Neural progenitor cell (in vitro differentiated cells): ENCODE measurements around the gene OAF. TPM values are rescaled to one million over a fixed set of nuclear protein-coding genes. Genes with fewer than 3 reads are reported as not detected.

Experiments used
- DNase-seq: peaks from one replicate; pipeline ENCODE4 v3.0.0-alpha.2; 2016; ENCODE audit warnings: low spot score
- H2AFZ ChIP-seq: fragments of 200-600 bp; sonication (generic); replicated peaks from 2 replicates; pipeline ENCODE4 v1.6.1; 2016; ENCODE audit warnings: antibody characterized with exemption
- H3F3A ChIP-seq: fragments of 200-600 bp; sonication (generic); 2 replicates; pipeline ENCODE4 v1.6.1; 2016; ENCODE audit warnings: antibody characterized with exemption, low read depth
- H3K27ac ChIP-seq: fragments of 200-600 bp; sonication (generic); 2 replicates; pipeline ENCODE4 v1.5.1; 2016; ENCODE audit warnings: mild to moderate bottlenecking
- H3K27me3 ChIP-seq: fragments of 200-600 bp; sonication (generic); 2 replicates; pipeline ENCODE4 v1.6.1; 2016; ENCODE audit warnings: mild to moderate bottlenecking, moderate library complexity
- H3K36me3 ChIP-seq: fragments of 200-600 bp; sonication (generic); 2 replicates; pipeline ENCODE4 v1.5.1; 2016
- H3K4me1 ChIP-seq: fragments of 200-600 bp; sonication (generic); 2 replicates; pipeline ENCODE4 v1.6.1; 2016; ENCODE audit warnings: mixed run types
- H3K4me2 ChIP-seq: fragments of 200-600 bp; sonication (generic); 2 replicates; pipeline ENCODE4 v1.6.1; 2016
- H3K4me3 ChIP-seq: fragments of 200-600 bp; sonication (generic); 2 replicates; pipeline ENCODE4 v1.5.1; 2016
- H3K79me2 ChIP-seq: fragments of 200-600 bp; sonication (generic); 2 replicates; pipeline ENCODE4 v1.6.1; 2016; ENCODE audit warnings: low read depth
- H3K9ac ChIP-seq: fragments of 200-600 bp; sonication (generic); 2 replicates; pipeline ENCODE4 v1.6.1; 2016
- H3K9me3 ChIP-seq: fragments of 200-600 bp; sonication (generic); 2 replicates; pipeline ENCODE4 v1.5.1; 2016; ENCODE audit warnings: low read depth
- H4K20me1 ChIP-seq: fragments of 200-600 bp; sonication (generic); 2 replicates; pipeline ENCODE4 v1.6.1; 2016; ENCODE audit warnings: low read depth
- H3K27ac Mint-ChIP-seq: 3 replicates; pipeline ENCODE4 v1.8.0; 2021; ENCODE audit warnings: mixed read lengths
- H3K27me3 Mint-ChIP-seq: 2 replicates; pipeline ENCODE4 v1.8.0; 2022; ENCODE audit warnings: low read depth, mild to moderate bottlenecking, inconsistent platforms, moderate library complexity, mixed read lengths; ENCODE audit not compliant: insufficient read depth
- H3K36me3 Mint-ChIP-seq: 3 replicates; pipeline ENCODE4 v1.8.0; 2021; ENCODE audit warnings: mixed read lengths
- H3K4me1 Mint-ChIP-seq: 3 replicates; pipeline ENCODE4 v1.8.0; 2021; ENCODE audit warnings: mixed read lengths
- H3K4me3 Mint-ChIP-seq: 3 replicates; pipeline ENCODE4 v1.8.0; 2021; ENCODE audit warnings: mild to moderate bottlenecking, moderate library complexity, mixed read lengths
- H3K9me3 Mint-ChIP-seq: 3 replicates; pipeline ENCODE4 v1.8.0; 2020; ENCODE audit warnings: mixed read lengths
- EZH2 ChIP-seq: fragments of 200-600 bp; sonication (generic); IDR thresholded peaks from 2 replicates; pipeline ENCODE4 v1.6.1; 2017; ENCODE audit warnings: antibody characterized with exemption, mild to moderate bottlenecking, moderate library complexity
- EZH2phosphoT487 ChIP-seq: fragments of 200-600 bp; sonication (generic); IDR thresholded peaks from 2 replicates; pipeline ENCODE4 v1.6.1; 2017; ENCODE audit warnings: antibody characterized with exemption
- total RNA-seq: library from RNA; depleted of rRNA; stranded (reverse); fragments of >200 nt; gene quantifications from 2 replicates; pipeline ENCODE4 v1.2.3, GENCODE V29; 2015; ENCODE audit warnings: low replicate concordance
- TF ChIP-seq, protein P1 (sequence below): fragments of 200-600 bp; sonication (generic); IDR thresholded peaks from 2 replicates; pipeline ENCODE4 v1.5.1; 2017; ENCODE audit warnings: antibody characterized with exemption, mild to moderate bottlenecking

Gene OAF
- total RNA-seq, 1 donor from 2014 or later, result 0.47 TPM

DNA sequence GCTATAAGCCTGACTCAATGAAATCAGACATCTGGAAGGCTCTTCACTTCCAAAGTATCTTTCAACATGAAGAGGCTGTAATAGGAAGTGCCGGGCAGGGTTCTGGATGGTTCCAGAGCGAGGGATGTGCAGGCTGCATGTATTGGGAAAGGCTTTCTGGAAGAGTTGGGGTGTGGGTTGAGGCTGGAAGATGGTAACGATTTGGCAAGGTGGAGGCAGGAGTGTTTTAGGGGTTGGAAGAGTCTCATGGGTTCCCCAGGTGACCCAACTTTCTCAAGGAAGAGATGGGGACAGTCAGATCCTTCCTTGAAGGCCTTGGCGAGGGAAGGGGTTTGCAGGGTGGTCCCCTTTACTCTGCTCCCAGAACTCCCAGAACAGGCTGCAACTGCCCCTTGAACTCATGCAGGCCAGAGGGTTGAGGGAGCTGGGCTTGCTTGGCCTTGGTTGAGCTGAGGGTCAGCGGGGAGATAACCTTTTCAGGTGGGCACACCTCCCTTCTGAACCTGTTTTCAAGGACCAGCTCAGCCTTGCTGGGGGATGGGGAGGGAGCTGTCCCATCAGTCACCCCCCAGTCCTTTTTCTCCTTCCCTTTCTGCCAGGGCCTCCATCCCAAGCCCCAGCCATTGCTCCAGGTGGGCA, 19.7 kb downstream of the OAF start:
- Histone ChIP-seq H3K9me3 (no peaks in the 10 kb centered on the region), H3K27ac (no peak overlapping the region), H3K4me1 (no peaks in the 10 kb centered on the region), H3K4me2 (no peak overlapping the region), H3K4me3 (no peak overlapping the region), H4K20me1 (no peaks in the 10 kb centered on the region), H3K9ac (no peak overlapping the region), H3F3A (no peaks in the 10 kb centered on the region), H3K36me3 (no peaks in the 10 kb centered on the region), H2AFZ (no peak overlapping the region), H3K79me2 (no peaks in the 10 kb centered on the region), H3K27me3 (peaks cover 14% of the 10 kb centered on the region)
- TF ChIP-seq EZH2 (no peak), EZH2phosphoT487 (no peak)
- TF ChIP-seq, protein P1, sequence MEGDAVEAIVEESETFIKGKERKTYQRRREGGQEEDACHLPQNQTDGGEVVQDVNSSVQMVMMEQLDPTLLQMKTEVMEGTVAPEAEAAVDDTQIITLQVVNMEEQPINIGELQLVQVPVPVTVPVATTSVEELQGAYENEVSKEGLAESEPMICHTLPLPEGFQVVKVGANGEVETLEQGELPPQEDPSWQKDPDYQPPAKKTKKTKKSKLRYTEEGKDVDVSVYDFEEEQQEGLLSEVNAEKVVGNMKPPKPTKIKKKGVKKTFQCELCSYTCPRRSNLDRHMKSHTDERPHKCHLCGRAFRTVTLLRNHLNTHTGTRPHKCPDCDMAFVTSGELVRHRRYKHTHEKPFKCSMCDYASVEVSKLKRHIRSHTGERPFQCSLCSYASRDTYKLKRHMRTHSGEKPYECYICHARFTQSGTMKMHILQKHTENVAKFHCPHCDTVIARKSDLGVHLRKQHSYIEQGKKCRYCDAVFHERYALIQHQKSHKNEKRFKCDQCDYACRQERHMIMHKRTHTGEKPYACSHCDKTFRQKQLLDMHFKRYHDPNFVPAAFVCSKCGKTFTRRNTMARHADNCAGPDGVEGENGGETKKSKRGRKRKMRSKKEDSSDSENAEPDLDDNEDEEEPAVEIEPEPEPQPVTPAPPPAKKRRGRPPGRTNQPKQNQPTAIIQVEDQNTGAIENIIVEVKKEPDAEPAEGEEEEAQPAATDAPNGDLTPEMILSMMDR, result no peak
- no peak overlapping the region for H3K27ac Mint-ChIP-seq
- H3K4me1 Mint-ChIP-seq, result peaks cover 23% of the 10 kb centered on the region
- peaks cover 8% of the 10 kb centered on the region for H3K27me3 Mint-ChIP-seq
- no peak overlapping the region for H3K4me3 Mint-ChIP-seq
- no peak for DNase-seq
- H3K36me3 Mint-ChIP-seq, result peaks cover 5% of the 10 kb centered on the region
- H3K9me3 Mint-ChIP-seq, result no peaks in the 10 kb centered on the region

DNA sequence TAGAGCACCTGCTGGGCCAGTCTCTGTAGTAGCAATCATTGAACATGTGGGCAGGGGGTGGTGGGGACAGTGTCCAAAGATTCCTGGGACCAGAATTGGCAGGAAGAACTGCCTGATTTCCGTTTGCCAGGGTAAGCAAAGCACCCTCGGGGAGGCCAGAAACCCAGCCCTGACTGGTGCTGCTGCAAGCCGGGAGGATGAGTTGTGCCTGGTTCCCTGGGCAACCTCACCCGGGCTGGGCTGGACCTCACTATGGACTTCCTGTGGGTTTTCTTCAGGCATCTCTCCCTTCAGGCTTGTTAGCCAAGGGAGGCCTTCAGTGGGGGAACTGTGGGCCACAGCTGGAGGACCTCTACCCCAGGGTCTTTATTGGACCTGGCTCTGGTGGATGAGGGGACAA, 21.1 kb downstream of the OAF start:
- H3K27me3 ChIP-seq, result peaks cover 14% of the 10 kb centered on the region
- H3K9me3 ChIP-seq, result no peaks in the 10 kb centered on the region
- Mint-ChIP-seq H3K4me1 (peaks cover 18% of the 10 kb centered on the region), H3K4me3 (no peak overlapping the region), H3K27ac (no peak overlapping the region), H3K27me3 (peaks cover 16% of the 10 kb centered on the region), H3K36me3 (peaks cover 5% of the 10 kb centered on the region), H3K9me3 (no peaks in the 10 kb centered on the region)
- TF ChIP-seq, protein P1, result no peak
- TF ChIP-seq EZH2 (no peak), EZH2phosphoT487 (no peak)
- no peaks in the 10 kb centered on the region for H4K20me1 ChIP-seq
- no peak overlapping the region for H3K4me3 ChIP-seq
- no peak overlapping the region for H3K9ac ChIP-seq
- no peaks in the 10 kb centered on the region for H3K79me2 ChIP-seq
- no peak overlapping the region for H3K27ac ChIP-seq
- no peak for DNase-seq
- no peak overlapping the region for H3K4me2 ChIP-seq
- no peaks in the 10 kb centered on the region for H3K36me3 ChIP-seq
- H3F3A ChIP-seq, result peaks cover 4% of the 10 kb centered on the region
- H2AFZ ChIP-seq, result no peak overlapping the region
- H3K4me1 ChIP-seq, result no peaks in the 10 kb centered on the region

DNA sequence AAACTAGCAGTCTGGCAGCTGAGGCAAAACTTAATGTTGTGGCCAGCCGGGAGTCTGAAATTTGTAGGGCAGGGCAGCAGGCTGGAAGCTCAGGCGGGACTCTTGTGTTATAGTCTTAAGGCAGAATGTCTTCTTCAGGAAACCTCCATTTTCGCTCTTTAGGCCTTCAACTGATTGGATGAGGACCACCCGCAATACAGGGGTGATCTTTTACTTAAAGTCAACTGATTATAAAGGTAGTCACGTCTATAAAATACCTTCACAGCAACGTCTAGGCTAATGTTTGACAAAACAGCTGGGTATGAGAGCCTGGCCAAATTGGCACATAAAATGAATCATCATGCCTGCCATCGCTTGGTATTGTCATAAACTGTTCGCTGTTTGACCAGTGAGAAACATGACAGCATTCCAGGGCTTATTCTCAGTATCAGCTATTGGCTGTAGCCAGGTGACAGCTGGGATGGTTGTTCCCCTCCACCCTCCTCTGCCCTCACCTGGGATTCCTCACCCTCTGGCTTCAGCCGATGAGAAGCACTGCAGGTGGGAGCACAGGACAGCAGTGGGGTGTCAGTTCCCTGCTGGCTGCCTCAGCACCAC, 22.5 kb downstream of the OAF start:
- Histone ChIP-seq H3F3A (peaks cover 4% of the 10 kb centered on the region), H4K20me1 (no peaks in the 10 kb centered on the region), H2AFZ (no peak overlapping the region), H3K36me3 (no peaks in the 10 kb centered on the region), H3K9me3 (no peaks in the 10 kb centered on the region), H3K9ac (no peak overlapping the region), H3K4me1 (no peaks in the 10 kb centered on the region), H3K27me3 (peaks cover 22% of the 10 kb centered on the region), H3K4me2 (no peak overlapping the region), H3K79me2 (no peaks in the 10 kb centered on the region), H3K27ac (no peak overlapping the region), H3K4me3 (no peak overlapping the region)
- Mint-ChIP-seq H3K27ac (no peak overlapping the region), H3K36me3 (peaks cover 2% of the 10 kb centered on the region), H3K9me3 (no peaks in the 10 kb centered on the region), H3K4me1 (peaks cover 10% of the 10 kb centered on the region), H3K4me3 (no peak overlapping the region), H3K27me3 (peaks cover 27% of the 10 kb centered on the region)
- TF ChIP-seq, protein P1, result no peak
- no peak for TF ChIP-seq EZH2phosphoT487
- no peak for TF ChIP-seq EZH2
- no peak for DNase-seq
